GM12878 (cell line): ENCODE measurements around the gene DCUN1D5. TPM values are rescaled to one million over a fixed set of nuclear protein-coding genes. Genes with fewer than 3 reads are reported as not detected.

Experiments used
- ATAC-seq: fragments of 200-7000 bp; cut with Tn5 transposase; 3 replicates; pipeline ENCODE4 v1.9.1; 2020; ENCODE audit warnings: mild to moderate bottlenecking, moderate library complexity
- BruUV-seq: library from RNA; stranded (reverse); fragments of 400-500 nt; replicated peaks from 2 replicates; lab custom pipeline; 2021; lab: Mats Ljungman, UMichigan
- CTCF ChIA-PET: fragments of 300-600 bp; sonication (Branson Sonifier 250); formaldehyde crosslinking; extraction: SDS; loops from one replicate; lab custom pipeline; 2021; ENCODE audit warnings: inconsistent platforms; lab: Yijun Ruan, JAX
- POLR2A ChIA-PET: fragments of 350-600 bp; formaldehyde crosslinking; extraction: SDS; loops from one replicate; lab custom pipeline; 2021; ENCODE audit warnings: inconsistent platforms; lab: Charles Lee
- RAD21 ChIA-PET: fragments of 300-600 bp; sonication (Branson Sonifier 250); formaldehyde crosslinking; loops from one replicate; lab custom pipeline; 2023; ENCODE audit warnings: antibody characterized with exemption; ENCODE audit not compliant: unreplicated experiment; lab: Charles Lee
- SMC1A ChIA-PET: fragments of 300-600 bp; sonication (Branson Sonifier 250); formaldehyde crosslinking; loops from one replicate; lab custom pipeline; 2023; ENCODE audit not compliant: unreplicated experiment, uncharacterized antibody; lab: Charles Lee
- DNase-seq: peaks from one replicate; pipeline ENCODE4 v3.0.0-alpha.2; 2011; ENCODE audit warnings: low read depth, low spot score
- FAIRE-seq: peaks from 3 replicates; lab custom pipeline; 2011; peaks lifted over from hg19 to GRCh38; lab: Jason Lieb, UNC
- H2AFZ ChIP-seq: 2 replicates; pipeline ENCODE4 v1.6.0; 2011; ENCODE audit warnings: low read depth, low read length, control low read depth; ENCODE audit not compliant: control insufficient read depth
- H3K27ac ChIP-seq: 2 replicates; pipeline ENCODE4 v1.5.1; 2011; ENCODE audit warnings: control low read depth; ENCODE audit not compliant: control insufficient read depth, insufficient read depth
- H3K27me3 ChIP-seq, 2 experiments: replicated peaks in 1 of 2; 2 replicates each; pipeline versions ENCODE4 v1.6.0 to v1.6.1; 2011; ENCODE audit warnings: low read length in 1 of 2; ENCODE audit not compliant: control insufficient read depth in 2 of 2, insufficient read depth in 2 of 2
- H3K36me3 ChIP-seq, 2 experiments: 2 replicates each; pipeline ENCODE4 v1.5.1; 2011; ENCODE audit warnings: low read length in 1 of 2; ENCODE audit not compliant: control insufficient read depth in 2 of 2, insufficient read depth in 2 of 2
- H3K4me1 ChIP-seq: 2 replicates; pipeline ENCODE4 v1.6.1; 2011; ENCODE audit warnings: mild to moderate bottlenecking, low read length, moderate library complexity, mixed read lengths; ENCODE audit not compliant: control insufficient read depth, insufficient read depth
- H3K4me2 ChIP-seq: 2 replicates; pipeline ENCODE4 v1.6.0; 2011; ENCODE audit warnings: control low read depth; ENCODE audit not compliant: control insufficient read depth, insufficient read depth
- H3K4me3 ChIP-seq: fragments of 200-600 bp; sonication (generic); 2 replicates; pipeline ENCODE4 v1.5.1; 2016
- H3K79me2 ChIP-seq: 2 replicates; pipeline ENCODE4 v1.6.0; 2011; ENCODE audit warnings: low read length; ENCODE audit not compliant: control insufficient read depth, insufficient read depth
- H3K9ac ChIP-seq: 2 replicates; pipeline ENCODE4 v1.8.0; 2011; ENCODE audit warnings: low read length, control low read depth, mixed read lengths; ENCODE audit not compliant: control insufficient read depth, insufficient read depth
- H3K9me3 ChIP-seq: replicated peaks from 3 replicates; pipeline ENCODE4 v1.5.1; 2011; ENCODE audit warnings: mild to moderate bottlenecking, low read length; ENCODE audit not compliant: control insufficient read depth, insufficient read depth
- H4K20me1 ChIP-seq: 2 replicates; pipeline ENCODE4 v1.6.0; 2011; ENCODE audit not compliant: control insufficient read depth, insufficient read depth
- BHLHE40 ChIP-seq, 2 experiments: fragments of 450-650 bp in 1 of 2; IDR thresholded peaks; 2 replicates each; pipeline ENCODE4 v1.6.1; 2011 to 2017; ENCODE audit warnings: low read depth in 2 of 2, borderline replicate concordance in 1 of 2, improper control_type of control experiment in 1 of 2, low read length in 1 of 2, mild to moderate bottlenecking in 1 of 2
- CBX5 ChIP-seq: sonication (generic); IDR thresholded peaks from 2 replicates; pipeline ENCODE4 v1.6.1; 2016; ENCODE audit warnings: low read depth, moderate library complexity, mild to moderate bottlenecking, inconsistent platforms
- EGR1 ChIP-seq, 2 experiments: IDR thresholded peaks; 1 replicate in 1 of 2; 2 replicates in 1 of 2; pipeline ENCODE4 v1.6.1; 2011 to 2012; ENCODE audit warnings: low read depth in 2 of 2, low read length in 2 of 2, borderline replicate concordance in 1 of 2, mild to moderate bottlenecking in 1 of 2, moderate library complexity in 1 of 2
- ETV6 ChIP-seq, 2 experiments: fragments of 450-650 bp in 1 of 2; IDR thresholded peaks in 1 of 2; conservative IDR thresholded peaks in 1 of 2; 2 replicates each; pipeline ENCODE4 v1.6.1; 2014; ENCODE audit warnings: antibody characterized with exemption in 1 of 2, borderline replicate concordance in 1 of 2, low read depth in 1 of 2, mild to moderate bottlenecking in 1 of 2, moderate library complexity in 1 of 2
- FOXK2 ChIP-seq: fragments of 450-650 bp; IDR thresholded peaks from 2 replicates; pipeline ENCODE4 v1.6.1; 2017; ENCODE audit warnings: mild to moderate bottlenecking, moderate library complexity
- HCFC1 ChIP-seq: fragments of 150-350 bp; IDR thresholded peaks from 2 replicates; pipeline ENCODE4 v1.6.1; 2014; ENCODE audit warnings: low read length
- KAT2A ChIP-seq: conservative IDR thresholded peaks from 2 replicates; pipeline ENCODE4 v1.6.1; 2011; ENCODE audit warnings: low read depth, low read length; ENCODE audit not compliant: control insufficient read depth
- NR2C1 ChIP-seq: fragments of 450-650 bp; IDR thresholded peaks from 2 replicates; pipeline ENCODE4 v1.6.1; 2017; ENCODE audit warnings: antibody characterized with exemption, mild to moderate bottlenecking, moderate library complexity
- POU2F2 ChIP-seq: IDR thresholded peaks from 3 replicates; pipeline ENCODE4 v1.6.1; 2011; ENCODE audit warnings: low read depth, mild to moderate bottlenecking, low read length, borderline replicate concordance
- SIN3A ChIP-seq: IDR thresholded peaks from 2 replicates; pipeline ENCODE4 v1.6.1; 2012; ENCODE audit warnings: low read depth, low read length, improper control_type of control experiment
- SMAD1 ChIP-seq: fragments of 450-650 bp; IDR thresholded peaks from 2 replicates; pipeline ENCODE4 v1.6.1; 2018; ENCODE audit warnings: mild to moderate bottlenecking, low read depth; ENCODE audit not compliant: partially characterized antibody
- YBX1 ChIP-seq: fragments of 450-650 bp; IDR thresholded peaks from 2 replicates; pipeline ENCODE4 v1.6.1; 2016; ENCODE audit warnings: antibody characterized with exemption
- WGBS: methylation state at CpG from one replicate; pipeline ENCODE4 v1.1.6; 2016; ENCODE audit warnings: low lambda C conversion rate; ENCODE audit not compliant: insufficient replicate concordance, insufficient coverage; ENCODE audit errors: missing lambda C conversion rate; 5-methylcytosine and 5-hydroxymethylcytosine counted together
- in situ Hi-C: fragments of 300-500 bp; cut with MboI; formaldehyde crosslinking; loops from 9 replicates; pipeline ENCODE4 v1.14.3; 2018; ENCODE audit warnings: mixed read lengths
- intact Hi-C: fragments of 100-400 bp; cut with micrococcal nuclease; formaldehyde crosslinking; loops from one replicate; pipeline ENCODE4 v1.14.2; 2022; ENCODE audit not compliant: unreplicated experiment
- polyA plus RNA-seq, 11 experiments: library from polyadenylated mRNA; depleted of rRNA in 4 of 11; unstranded in 6 of 11; stranded (reverse) in 5 of 11; fragments of >200 nt; fragmentation: Nextera tagmentation in 4 of 11; fragmentation: Illumina TruSeq in 1 of 11; extraction: Ambion mirVana in 4 of 11; extraction: Trizol in 1 of 11; gene quantifications; 1 replicate in 1 of 11; 2 replicates in 10 of 11; pipeline versions ENCODE4 v1.2.1 to v1.2.3, GENCODE V29; 2011 to 2016; ENCODE audit warnings: inconsistent platforms in 2 of 11, missing spikeins in 2 of 11, low read depth in 1 of 11
- total RNA-seq, 4 experiments: library from RNA; depleted of rRNA in 3 of 4; stranded (reverse); fragments of >200 nt in 3 of 4; fragmentation: Illumina TruSeq in 1 of 4; extraction: Trizol in 1 of 4; gene quantifications; 2 replicates each; pipeline versions ENCODE4 v1.2.1 to v1.2.3, GENCODE V29; 2013 to 2021
- TF ChIP-seq, protein P1 (sequence below): IDR thresholded peaks from 2 replicates; pipeline ENCODE4 v1.6.1; 2011; ENCODE audit warnings: low read depth, low read length, improper control_type of control experiment, borderline replicate concordance
- TF ChIP-seq, protein P2 (sequence below): IDR thresholded peaks from 2 replicates; pipeline ENCODE4 v1.6.1; 2012; ENCODE audit warnings: improper control_type of control experiment, low read depth, low read length; ENCODE audit not compliant: insufficient replicate concordance
- TF ChIP-seq, protein P3 (sequence below): IDR thresholded peaks from 2 replicates; pipeline ENCODE4 v1.6.1; 2012; ENCODE audit warnings: low read depth, low read length, improper control_type of control experiment

The DCUN1D5 gene
- total and polyA plus RNA-seq, 10 of the 15 experiments (the other 5 are each of a cell fraction or from before 2014, with no cell fraction given), result 20.4 to 87.0 (median 60.6) TPM

DNA sequence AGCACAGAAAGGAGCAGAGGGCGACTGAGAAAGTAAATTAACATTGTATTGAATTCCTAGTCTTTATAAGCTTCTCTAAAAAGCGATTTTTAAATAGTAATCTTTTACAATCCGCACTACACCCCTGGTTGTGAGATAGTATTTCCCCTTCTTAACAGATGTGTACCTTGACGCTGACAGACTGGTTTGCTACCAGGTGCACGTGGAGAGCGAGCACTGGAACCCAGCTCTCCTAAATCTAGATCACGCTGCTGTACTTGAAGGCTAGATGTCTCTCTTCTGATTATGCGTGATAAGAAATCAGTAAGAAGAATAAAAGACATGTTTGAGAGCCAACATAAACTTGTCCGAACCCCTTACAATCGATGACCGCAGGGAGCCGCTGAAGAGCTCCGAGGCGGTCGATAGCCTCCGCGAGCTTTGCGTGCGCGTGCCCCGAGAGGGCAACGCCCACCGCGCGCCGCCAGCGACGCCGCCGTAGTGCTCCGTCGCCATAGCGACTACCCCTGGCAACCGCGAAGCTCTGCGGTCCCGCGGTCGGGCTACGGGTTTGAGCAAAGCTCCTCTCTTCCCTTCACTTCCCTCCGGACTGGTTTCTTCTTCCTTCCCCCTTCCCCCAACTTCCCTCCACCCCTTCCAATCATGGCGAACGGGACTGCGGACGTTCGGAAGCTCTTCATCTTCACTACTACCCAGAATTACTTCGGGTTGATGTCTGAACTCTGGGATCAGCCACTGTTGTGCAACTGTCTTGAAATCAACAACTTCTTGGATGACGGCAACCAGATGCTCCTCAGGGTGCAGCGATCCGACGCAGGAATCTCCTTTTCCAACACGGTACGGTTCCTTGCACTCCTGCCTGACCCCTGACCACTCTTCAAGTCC, 17.2 kb upstream of the DCUN1D5 start, which contains the start of gene DYNC2H1:
Gene DYNC2H1 (plus strand): TSS at position 494 of the 885 bp plus-strand sequence. CDS start 149 bp downstream, at position 643.
- ChIA-PET POLR2A (interaction anchor here (0.6 to 2.9 kb wide), 5 partner anchors 9 to 122 kb away, joined by 3 to 21 read pairs (median 3); partner anchors contain the start of gene DCUN1D5), CTCF (interaction anchor here (0.6 to 2.2 kb wide), 16 partner anchors 9 to 299 kb away, joined by 3 to 28 read pairs (median 4); partner anchors contain the start of gene DCUN1D5), SMC1A (interaction anchor here (0.8 to 2.0 kb wide), 10 partner anchors 9 to 76 kb away, joined by 3 to 10 read pairs (median 5); partner anchors contain the start of gene DCUN1D5), RAD21 (interaction anchor here (0.8 to 1.9 kb wide), 7 partner anchors 17 to 841 kb away, joined by 3 to 7 read pairs (median 3); partner anchors contain the start of gene DCUN1D5)
- H2AFZ ChIP-seq, result peak within 1 kb of the TSS; percentile 98
- no peaks in the 10 kb centered on the region for H3K9me3 ChIP-seq
- peak within 1 kb of the TSS; percentile 63; the same call in 1 of the 2 replicates for H3K9ac ChIP-seq
- peak; percentile 58 for DNase-seq
- H4K20me1 ChIP-seq, result no peaks in the 10 kb centered on the region
- in situ Hi-C loops (no loop called here), intact Hi-C loops (no loop called here)
- peak; percentile 99 for ATAC-seq
- H3K79me2 ChIP-seq, result no peaks in the 10 kb centered on the region
- peaks cover 3% of the 10 kb centered on the region; the same call in 1 of the 2 replicates for H3K4me1 ChIP-seq
- 2% methylated on average over 53 of the region's 53 CpGs for WGBS
- peak within 1 kb of the TSS; percentile 91 for H3K4me2 ChIP-seq
- FAIRE-seq, result peak; percentile 92
- H3K4me3 ChIP-seq, result peak within 1 kb of the TSS; percentile 78
- no peaks in the 10 kb centered on the region; a peak in 2 of 4 replicates for H3K27me3 ChIP-seq
- no peaks in the 10 kb centered on the region for H3K36me3 ChIP-seq
- no TSS peak for BruUV-seq
- no peak within 1 kb of the TSS for H3K27ac ChIP-seq
- peak; percentile 47; the same call in 1 of the 2 replicates for TF ChIP-seq CBX5
- no peak for TF ChIP-seq FOXK2
- TF ChIP-seq, protein P1, sequence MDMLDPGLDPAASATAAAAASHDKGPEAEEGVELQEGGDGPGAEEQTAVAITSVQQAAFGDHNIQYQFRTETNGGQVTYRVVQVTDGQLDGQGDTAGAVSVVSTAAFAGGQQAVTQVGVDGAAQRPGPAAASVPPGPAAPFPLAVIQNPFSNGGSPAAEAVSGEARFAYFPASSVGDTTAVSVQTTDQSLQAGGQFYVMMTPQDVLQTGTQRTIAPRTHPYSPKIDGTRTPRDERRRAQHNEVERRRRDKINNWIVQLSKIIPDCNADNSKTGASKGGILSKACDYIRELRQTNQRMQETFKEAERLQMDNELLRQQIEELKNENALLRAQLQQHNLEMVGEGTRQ, result no peak
- TF ChIP-seq KAT2A, result no peak
- peak; percentile 77 to 85 for TF ChIP-seq BHLHE40 (IDR thresholded peaks at IDR 0.05; ENCODE audit: borderline replicate concordance in 1 of 2, low read depth in 2 of 2, low read length in 1 of 2)
- no peak; a peak in 1 of 4 replicates for TF ChIP-seq ETV6 (conservative IDR thresholded peaks at IDR 0.05 in 1 of 2, IDR thresholded peaks at IDR 0.05 in 1 of 2; ENCODE audit: borderline replicate concordance in 1 of 2, low read depth in 1 of 2)
- TF ChIP-seq SIN3A, result peak; percentile 77; the same call in 1 of the 2 replicates
- TF ChIP-seq, protein P2, sequence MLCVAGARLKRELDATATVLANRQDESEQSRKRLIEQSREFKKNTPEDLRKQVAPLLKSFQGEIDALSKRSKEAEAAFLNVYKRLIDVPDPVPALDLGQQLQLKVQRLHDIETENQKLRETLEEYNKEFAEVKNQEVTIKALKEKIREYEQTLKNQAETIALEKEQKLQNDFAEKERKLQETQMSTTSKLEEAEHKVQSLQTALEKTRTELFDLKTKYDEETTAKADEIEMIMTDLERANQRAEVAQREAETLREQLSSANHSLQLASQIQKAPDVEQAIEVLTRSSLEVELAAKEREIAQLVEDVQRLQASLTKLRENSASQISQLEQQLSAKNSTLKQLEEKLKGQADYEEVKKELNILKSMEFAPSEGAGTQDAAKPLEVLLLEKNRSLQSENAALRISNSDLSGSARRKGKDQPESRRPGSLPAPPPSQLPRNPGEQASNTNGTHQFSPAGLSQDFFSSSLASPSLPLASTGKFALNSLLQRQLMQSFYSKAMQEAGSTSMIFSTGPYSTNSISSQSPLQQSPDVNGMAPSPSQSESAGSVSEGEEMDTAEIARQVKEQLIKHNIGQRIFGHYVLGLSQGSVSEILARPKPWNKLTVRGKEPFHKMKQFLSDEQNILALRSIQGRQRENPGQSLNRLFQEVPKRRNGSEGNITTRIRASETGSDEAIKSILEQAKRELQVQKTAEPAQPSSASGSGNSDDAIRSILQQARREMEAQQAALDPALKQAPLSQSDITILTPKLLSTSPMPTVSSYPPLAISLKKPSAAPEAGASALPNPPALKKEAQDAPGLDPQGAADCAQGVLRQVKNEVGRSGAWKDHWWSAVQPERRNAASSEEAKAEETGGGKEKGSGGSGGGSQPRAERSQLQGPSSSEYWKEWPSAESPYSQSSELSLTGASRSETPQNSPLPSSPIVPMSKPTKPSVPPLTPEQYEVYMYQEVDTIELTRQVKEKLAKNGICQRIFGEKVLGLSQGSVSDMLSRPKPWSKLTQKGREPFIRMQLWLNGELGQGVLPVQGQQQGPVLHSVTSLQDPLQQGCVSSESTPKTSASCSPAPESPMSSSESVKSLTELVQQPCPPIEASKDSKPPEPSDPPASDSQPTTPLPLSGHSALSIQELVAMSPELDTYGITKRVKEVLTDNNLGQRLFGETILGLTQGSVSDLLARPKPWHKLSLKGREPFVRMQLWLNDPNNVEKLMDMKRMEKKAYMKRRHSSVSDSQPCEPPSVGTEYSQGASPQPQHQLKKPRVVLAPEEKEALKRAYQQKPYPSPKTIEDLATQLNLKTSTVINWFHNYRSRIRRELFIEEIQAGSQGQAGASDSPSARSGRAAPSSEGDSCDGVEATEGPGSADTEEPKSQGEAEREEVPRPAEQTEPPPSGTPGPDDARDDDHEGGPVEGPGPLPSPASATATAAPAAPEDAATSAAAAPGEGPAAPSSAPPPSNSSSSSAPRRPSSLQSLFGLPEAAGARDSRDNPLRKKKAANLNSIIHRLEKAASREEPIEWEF, result peak; percentile 87
- peak; percentile 65; the same call in 2 of the 3 replicates for TF ChIP-seq POU2F2
- TF ChIP-seq SMAD1, result no peak
- peak in 1 of 2 experiments; percentile 95; a peak in 1 of 3 replicates for TF ChIP-seq EGR1 (IDR thresholded peaks at IDR 0.05; ENCODE audit: borderline replicate concordance in 1 of 2, low read depth in 2 of 2, low read length in 2 of 2)
- no peak for TF ChIP-seq NR2C1
- TF ChIP-seq, protein P3, sequence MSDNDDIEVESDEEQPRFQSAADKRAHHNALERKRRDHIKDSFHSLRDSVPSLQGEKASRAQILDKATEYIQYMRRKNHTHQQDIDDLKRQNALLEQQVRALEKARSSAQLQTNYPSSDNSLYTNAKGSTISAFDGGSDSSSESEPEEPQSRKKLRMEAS, result peak; percentile 81
- no peak for TF ChIP-seq YBX1
- TF ChIP-seq HCFC1, result peak; percentile 45; the same call in 1 of the 2 replicates
